ENCODE data around the gene TBC1D22A. TPM values are rescaled to one million over a fixed set of nuclear protein-coding genes. Genes with fewer than 3 reads are reported as not detected.

TBC1D22A gene
- total RNA-seq, 1 donor from 2014 or later, result 41.0 TPM

DNA sequence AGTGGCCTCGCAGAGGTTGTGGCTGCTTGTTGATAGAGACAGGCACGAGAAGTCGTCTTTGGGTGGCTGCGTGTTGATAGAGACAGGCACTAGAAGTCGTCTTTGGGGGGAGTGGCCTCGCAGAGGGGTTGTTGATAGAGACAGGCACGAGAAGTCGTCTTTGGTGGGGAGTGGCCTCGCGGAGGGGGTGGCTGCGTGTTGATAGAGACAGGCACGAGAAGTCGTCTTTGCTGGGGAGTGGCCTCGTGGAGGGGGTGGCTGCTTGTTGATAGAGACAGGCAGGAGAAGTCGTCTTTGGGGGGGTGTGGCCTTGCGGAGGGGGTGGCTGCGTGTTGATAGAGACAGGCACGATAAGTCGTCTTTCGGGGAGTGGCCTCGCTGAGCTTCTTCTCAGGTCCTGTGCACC, 328.8 kb downstream of the TBC1D22A start:
- Mint-ChIP-seq H3K27me3 (no peaks in the 10 kb centered on the region), H3K36me3 (ENCODE audit: low read depth) (peaks cover 5% of the 10 kb centered on the region), H3K27ac (no peak overlapping the region), H3K4me1 (peaks cover 16% of the 10 kb centered on the region), H3K9me3 (no peaks in the 10 kb centered on the region), H3K4me3 (peak overlapping the region; percentile 38)
- intact Hi-C loops (cut with micrococcal nuclease), result no loop called here
- DNase-seq, result no peak

DNA sequence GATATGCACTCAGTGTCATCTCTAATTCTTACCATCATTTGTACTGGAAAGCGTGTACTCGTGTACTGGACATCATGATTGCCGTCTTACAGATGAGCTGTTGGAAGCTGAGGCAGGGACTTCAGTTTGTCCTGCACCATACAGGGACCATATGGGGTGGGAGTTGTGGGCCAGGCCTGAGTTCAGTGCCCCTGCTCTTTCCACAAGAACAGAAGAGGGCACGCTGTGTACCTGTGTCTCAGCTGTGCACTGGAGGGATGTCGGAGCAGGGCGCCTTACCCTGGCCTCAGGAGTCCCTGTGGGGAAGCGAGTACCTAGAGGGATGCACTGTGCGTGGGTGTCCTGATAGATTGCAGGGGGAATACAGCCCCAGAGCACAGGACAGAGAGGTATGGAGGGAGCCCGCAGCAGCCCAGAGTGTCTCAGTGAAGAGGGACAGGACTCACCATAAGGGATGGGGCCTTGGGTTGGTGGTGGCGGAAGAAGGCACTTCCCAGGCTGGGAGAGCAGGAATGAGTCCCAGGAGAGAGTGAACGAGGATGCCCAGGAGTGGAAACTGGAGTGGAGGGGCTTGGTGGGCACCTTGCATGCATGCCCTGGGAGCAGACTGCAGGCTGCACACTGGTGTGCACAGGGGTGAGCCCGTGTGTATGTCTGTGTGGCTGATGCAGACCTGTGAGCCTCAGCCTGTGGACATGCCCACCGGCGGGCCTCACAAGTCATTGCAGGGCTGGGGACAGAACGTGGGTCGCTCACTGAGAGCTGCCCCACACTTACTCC, 329.7 kb downstream of the TBC1D22A start:
- Mint-ChIP-seq H3K36me3 (ENCODE audit: low read depth) (peaks cover 5% of the 10 kb centered on the region), H3K4me1 (peaks cover 16% of the 10 kb centered on the region), H3K4me3 (no peak overlapping the region), H3K27ac (no peak overlapping the region), H3K27me3 (no peaks in the 10 kb centered on the region), H3K9me3 (no peaks in the 10 kb centered on the region)
- no peak for DNase-seq
- intact Hi-C loops (cut with micrococcal nuclease), result no loop called here

DNA sequence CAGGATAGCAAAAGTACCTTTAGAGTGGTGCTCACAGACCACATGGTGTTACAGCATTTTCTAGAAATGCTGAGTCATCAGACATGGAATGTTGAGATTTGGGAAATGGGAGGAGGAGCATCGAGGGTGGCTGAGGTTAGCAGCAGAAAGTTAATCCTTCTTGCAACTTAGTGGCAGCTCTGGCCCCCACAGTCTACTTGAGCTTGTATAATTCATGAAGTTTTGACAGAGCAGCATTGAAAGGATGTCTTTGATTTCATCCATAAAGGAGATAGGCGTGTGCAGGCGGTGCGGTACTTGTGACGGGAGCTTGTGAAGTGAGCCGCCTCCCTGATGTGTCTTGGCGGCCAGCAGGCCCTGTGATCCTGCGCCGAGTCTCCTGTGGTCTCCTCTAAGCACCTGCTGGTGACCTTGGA, 330.5 kb downstream of the TBC1D22A start:
- no peaks in the 10 kb centered on the region for H3K27me3 Mint-ChIP-seq
- no peak overlapping the region for H3K4me3 Mint-ChIP-seq
- H3K36me3 Mint-ChIP-seq (ENCODE audit: low read depth), result peaks cover 5% of the 10 kb centered on the region
- no peak for DNase-seq
- intact Hi-C loops (cut with micrococcal nuclease), result no loop called here
- H3K27ac Mint-ChIP-seq, result no peak overlapping the region
- no peaks in the 10 kb centered on the region for H3K9me3 Mint-ChIP-seq
- H3K4me1 Mint-ChIP-seq, result peaks cover 16% of the 10 kb centered on the region

DNA sequence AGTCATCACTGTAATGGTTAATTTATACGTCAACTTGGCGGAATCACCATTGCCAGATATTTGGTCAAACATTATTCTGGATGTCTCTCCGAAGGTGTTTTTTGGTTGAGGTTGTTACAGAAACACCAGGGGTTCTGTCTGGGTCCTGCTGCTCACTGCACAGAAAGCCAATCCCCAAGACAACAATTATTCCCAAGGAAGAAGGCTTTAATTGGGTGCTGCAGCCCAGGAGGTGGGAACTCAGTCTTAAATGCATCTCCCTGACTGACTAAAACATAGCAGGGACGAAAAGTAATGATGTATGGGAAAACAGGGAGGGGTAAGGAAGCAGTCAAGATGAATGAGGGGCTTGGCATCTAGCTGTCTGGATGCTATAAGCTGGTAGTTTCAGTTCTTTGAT, 331.3 kb downstream of the TBC1D22A start:
- DNase-seq, result no peak
- no peaks in the 10 kb centered on the region for H3K27me3 Mint-ChIP-seq
- H3K27ac Mint-ChIP-seq, result no peak overlapping the region
- H3K4me1 Mint-ChIP-seq, result peaks cover 16% of the 10 kb centered on the region
- peaks cover 5% of the 10 kb centered on the region for H3K36me3 Mint-ChIP-seq (ENCODE audit: low read depth)
- intact Hi-C loops (cut with micrococcal nuclease), result no loop called here
- H3K4me3 Mint-ChIP-seq, result no peak overlapping the region
- no peaks in the 10 kb centered on the region for H3K9me3 Mint-ChIP-seq

DNA sequence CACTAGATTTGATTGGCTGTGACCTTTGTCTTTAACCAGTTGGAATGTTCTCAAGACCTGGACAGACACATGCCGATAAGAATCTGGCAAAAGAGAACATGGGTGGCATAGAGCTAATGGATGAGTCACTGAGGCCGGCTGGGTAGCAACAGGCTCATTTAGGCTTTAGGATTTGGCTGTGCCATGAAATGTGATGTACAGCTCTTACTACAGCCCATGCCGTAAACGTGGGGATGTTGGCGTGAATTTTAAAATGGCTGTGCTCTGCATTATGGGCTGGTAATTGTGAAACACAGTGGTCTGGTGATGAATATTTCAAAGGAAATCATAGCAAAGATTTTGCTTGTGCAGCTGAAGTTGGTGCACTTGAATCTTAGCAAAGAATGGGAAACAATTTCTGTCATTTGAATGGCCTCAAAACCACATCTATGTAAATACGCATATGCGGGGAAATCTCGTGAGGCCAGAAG, 332.4 kb downstream of the TBC1D22A start:
- Mint-ChIP-seq H3K4me1 (peaks cover 16% of the 10 kb centered on the region), H3K4me3 (no peak overlapping the region), H3K27me3 (no peaks in the 10 kb centered on the region), H3K36me3 (ENCODE audit: low read depth) (peaks cover 6% of the 10 kb centered on the region), H3K9me3 (no peaks in the 10 kb centered on the region), H3K27ac (no peak overlapping the region)
- no peak for DNase-seq
- intact Hi-C loops (cut with micrococcal nuclease), result no loop called here

DNA sequence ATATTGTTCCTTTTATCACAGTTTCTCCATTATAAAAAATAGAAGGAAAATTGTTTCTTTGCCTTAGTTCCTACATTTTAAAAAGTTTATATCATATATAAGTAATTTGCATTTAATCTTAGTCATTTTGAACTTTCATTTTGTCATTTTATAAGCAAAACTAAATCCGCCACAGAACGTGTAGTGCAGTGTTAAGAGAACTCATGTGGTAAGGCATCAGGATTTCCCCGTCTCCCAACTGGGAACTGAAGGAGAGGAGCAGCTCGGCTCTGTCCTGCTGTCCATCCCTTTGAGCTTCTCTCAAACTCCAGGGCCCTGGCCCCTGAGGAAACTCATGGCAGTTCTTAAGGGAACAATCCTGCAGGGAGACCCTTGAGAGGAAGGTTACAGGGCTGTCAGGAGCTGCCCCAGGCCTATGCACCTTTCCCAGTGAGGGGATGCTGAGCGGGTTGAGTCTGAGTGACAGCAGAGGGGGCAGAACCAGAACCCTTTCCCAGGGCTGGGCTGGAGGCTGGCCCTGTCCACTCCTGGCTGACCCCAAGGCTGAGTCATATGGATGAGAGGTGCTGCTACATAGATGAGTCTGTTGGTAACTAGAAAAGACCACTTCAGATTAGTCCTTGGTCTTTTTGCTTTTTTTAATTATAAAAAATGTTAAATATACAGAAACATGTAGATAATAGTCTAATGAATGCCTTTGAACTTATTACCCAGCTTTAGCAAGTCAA, 333.1 kb downstream of the TBC1D22A start:
- H3K27me3 Mint-ChIP-seq, result no peaks in the 10 kb centered on the region
- H3K27ac Mint-ChIP-seq, result no peak overlapping the region
- H3K36me3 Mint-ChIP-seq (ENCODE audit: low read depth), result peaks cover 6% of the 10 kb centered on the region
- H3K9me3 Mint-ChIP-seq, result no peaks in the 10 kb centered on the region
- intact Hi-C loops (cut with micrococcal nuclease), result no loop called here
- peaks cover 14% of the 10 kb centered on the region for H3K4me1 Mint-ChIP-seq
- no peak for DNase-seq
- H3K4me3 Mint-ChIP-seq, result no peak overlapping the region

DNA sequence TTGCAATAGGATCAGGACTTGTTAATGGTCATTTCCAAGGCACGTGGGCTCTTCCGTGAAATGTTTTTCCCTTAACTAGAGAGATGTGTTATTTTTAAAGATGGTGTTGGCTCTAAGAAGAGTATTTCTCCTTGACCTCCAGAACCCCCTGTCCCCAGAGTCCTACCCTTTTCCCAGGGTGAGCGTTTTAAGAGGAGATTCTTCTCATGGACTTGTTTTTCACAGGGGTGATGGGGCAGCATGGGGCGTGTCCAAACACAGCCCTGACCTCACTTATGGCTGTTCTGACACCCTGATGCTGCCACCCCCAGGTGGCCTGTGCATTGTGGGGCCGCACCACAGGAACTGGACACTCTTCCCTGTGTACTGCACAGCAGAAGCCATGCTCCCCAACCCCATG, 335.7 kb downstream of the TBC1D22A start:
- peaks cover 4% of the 10 kb centered on the region for H3K36me3 Mint-ChIP-seq (ENCODE audit: low read depth)
- no peak overlapping the region for H3K4me3 Mint-ChIP-seq
- H3K9me3 Mint-ChIP-seq, result no peaks in the 10 kb centered on the region
- peaks cover 7% of the 10 kb centered on the region for H3K4me1 Mint-ChIP-seq
- no peak overlapping the region for H3K27ac Mint-ChIP-seq
- intact Hi-C loops (cut with micrococcal nuclease), result no loop called here
- DNase-seq, result no peak
- no peaks in the 10 kb centered on the region for H3K27me3 Mint-ChIP-seq

DNA sequence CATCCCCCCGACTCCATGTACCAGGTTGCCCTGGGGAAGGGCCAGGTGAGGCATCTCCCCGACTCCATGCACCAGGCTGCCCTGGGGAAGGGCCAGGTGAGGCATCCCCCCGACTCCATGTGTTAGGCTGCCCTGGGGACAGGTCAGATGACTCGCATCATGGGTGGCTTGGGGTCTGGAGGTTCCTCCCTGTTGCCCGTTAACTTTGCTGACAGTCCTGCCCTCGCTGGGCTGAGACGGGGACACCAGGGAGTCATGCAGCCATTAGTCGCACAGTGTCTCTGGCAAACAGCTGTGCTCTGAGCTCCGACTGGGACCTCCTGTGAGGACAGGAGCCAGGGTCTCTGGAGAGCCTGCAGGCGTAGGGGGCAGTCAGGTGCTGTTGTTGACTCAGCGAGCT, 336.1 kb downstream of the TBC1D22A start:
- Mint-ChIP-seq H3K4me3 (no peak overlapping the region), H3K36me3 (ENCODE audit: low read depth) (peaks cover 4% of the 10 kb centered on the region), H3K27me3 (no peaks in the 10 kb centered on the region), H3K4me1 (peaks cover 7% of the 10 kb centered on the region), H3K27ac (no peak overlapping the region), H3K9me3 (no peaks in the 10 kb centered on the region)
- intact Hi-C loops (cut with micrococcal nuclease), result no loop called here
- no peak for DNase-seq

DNA sequence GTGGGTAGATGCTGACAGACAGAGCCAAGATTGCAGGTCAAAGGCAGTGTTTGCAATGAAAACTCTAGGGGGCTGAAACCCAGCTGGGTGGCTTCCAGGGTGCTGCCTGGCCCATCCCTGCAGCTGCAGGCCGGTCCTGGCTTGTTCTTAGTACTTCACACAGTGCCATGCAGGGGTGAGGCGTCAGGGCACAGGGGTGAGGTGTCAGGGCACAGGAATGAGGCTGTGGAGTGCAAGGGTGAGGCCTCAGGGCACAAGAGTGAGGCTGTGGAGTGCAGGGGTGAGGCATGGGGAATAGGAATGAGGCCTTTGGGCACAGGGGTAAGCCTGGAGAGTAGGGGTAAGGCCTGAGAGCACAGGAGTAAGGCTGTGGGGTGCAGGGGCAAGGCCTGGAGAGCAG, 337.6 kb downstream of the TBC1D22A start:
- DNase-seq, result no peak
- peaks cover 4% of the 10 kb centered on the region for H3K4me1 Mint-ChIP-seq
- H3K27me3 Mint-ChIP-seq, result no peaks in the 10 kb centered on the region
- H3K4me3 Mint-ChIP-seq, result no peak overlapping the region
- H3K9me3 Mint-ChIP-seq, result no peaks in the 10 kb centered on the region
- peaks cover 1% of the 10 kb centered on the region for H3K36me3 Mint-ChIP-seq (ENCODE audit: low read depth)
- intact Hi-C loops (cut with micrococcal nuclease), result no loop called here
- H3K27ac Mint-ChIP-seq, result no peak overlapping the region

DNA sequence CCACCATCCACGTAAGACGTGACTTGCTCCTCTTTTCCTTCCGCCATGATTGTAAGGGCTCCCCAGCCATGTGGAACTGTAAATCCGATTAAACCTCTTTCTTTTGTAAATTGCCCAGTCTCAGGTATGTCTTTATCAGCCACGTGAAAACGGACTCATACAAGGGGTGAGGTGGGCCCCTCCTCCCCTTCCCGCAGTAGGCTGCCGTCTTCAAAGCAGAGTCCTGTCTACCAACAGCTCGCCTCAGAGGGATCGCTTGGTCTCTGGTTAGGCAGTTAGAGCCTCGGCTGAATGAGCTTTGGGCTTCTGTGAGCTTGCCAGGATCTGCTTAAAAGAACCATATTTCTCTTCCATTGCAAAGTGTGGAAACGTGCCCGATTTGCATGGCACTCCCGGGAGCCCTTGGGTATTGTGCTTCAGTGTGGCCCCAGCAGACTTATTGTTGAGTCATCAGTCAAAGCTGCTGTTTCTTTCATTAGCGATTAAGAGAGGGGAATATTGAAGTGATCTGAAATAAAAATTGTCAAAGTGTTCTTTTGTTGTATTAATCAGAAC, 338.3 kb downstream of the TBC1D22A start:
- intact Hi-C loops (cut with micrococcal nuclease), result no loop called here
- Mint-ChIP-seq H3K27me3 (no peaks in the 10 kb centered on the region), H3K4me3 (no peak overlapping the region), H3K36me3 (ENCODE audit: low read depth) (peaks cover 1% of the 10 kb centered on the region), H3K9me3 (no peaks in the 10 kb centered on the region), H3K27ac (no peak overlapping the region), H3K4me1 (peaks cover 3% of the 10 kb centered on the region)
- no peak for DNase-seq

DNA sequence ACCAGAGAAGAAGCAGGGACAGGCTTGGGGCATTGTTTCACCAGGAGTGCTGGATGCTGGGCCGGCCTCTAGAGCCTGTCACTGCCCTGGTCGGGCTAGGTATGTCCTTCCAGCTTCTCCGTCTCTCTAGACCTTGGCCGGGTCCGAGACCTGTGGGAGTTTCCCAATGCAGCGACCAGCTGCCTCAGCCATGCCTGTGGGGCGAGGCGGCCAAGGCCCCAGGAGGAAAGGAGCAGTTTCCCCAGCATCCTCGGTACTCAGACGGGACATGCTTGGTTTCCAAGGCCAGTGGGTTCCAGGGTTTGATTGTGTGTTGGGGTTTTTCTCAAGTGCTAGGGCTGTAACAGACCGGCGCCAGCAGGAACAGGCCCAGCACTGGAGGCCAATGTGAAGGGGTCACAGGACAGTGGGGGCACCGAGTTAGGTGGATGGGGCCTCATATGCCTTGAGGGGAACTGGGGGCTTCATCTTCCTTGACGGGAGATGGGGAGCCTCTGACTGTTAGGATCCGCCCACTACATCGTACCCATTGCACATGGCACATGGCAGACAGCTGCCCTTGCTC, 339.0 kb downstream of the TBC1D22A start:
- Mint-ChIP-seq H3K27me3 (no peaks in the 10 kb centered on the region), H3K36me3 (ENCODE audit: low read depth) (peaks cover 1% of the 10 kb centered on the region), H3K4me1 (peaks cover 2% of the 10 kb centered on the region), H3K9me3 (no peaks in the 10 kb centered on the region), H3K27ac (no peak overlapping the region), H3K4me3 (no peak overlapping the region)
- no peak for DNase-seq
- intact Hi-C loops (cut with micrococcal nuclease), result no loop called here

DNA sequence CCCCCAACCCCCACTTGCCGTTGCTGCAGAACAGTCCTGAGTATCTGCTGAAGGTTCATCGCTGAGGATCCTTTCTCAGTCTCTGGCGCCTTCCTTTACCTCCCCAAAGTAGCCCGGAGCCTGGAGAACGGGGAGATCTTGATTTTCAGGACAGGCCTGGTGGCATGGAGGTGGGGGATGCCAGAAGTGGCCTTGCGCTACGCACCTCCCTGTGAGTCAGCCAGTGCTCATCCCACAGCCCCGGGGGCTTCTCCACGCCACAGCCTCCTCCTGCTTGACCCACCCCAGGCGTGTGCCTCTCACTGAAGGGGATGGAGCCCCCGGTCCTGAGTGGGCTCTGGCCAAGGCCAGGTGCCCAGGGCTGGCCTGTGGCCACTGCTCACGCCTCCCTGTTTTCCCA, 339.6 kb downstream of the TBC1D22A start:
- Mint-ChIP-seq H3K4me1 (peaks cover 2% of the 10 kb centered on the region), H3K4me3 (no peak overlapping the region), H3K9me3 (no peaks in the 10 kb centered on the region), H3K27ac (no peak overlapping the region), H3K27me3 (no peaks in the 10 kb centered on the region), H3K36me3 (ENCODE audit: low read depth) (peaks cover 1% of the 10 kb centered on the region)
- no peak for DNase-seq
- intact Hi-C loops (cut with micrococcal nuclease), result no loop called here

DNA sequence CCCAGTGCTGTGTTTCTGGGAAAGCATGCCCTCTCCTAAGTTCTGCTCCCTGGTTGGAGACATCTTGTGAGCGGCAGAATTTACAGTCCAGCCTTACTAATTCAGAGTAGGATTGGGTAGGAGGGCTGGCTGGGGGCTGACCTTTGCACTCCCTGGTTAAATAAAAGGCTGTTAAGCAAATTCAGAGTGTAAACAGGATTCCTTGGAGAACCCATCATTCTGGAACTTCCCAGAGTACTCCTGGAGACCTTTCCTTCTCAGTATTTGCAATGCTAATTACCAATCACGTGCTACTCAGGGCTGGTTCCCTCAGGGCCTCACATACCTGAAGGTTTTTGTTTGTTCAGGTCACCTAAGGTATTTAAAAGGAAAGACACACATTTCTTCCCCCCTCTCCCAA, 340.2 kb downstream of the TBC1D22A start:
- Mint-ChIP-seq H3K9me3 (no peaks in the 10 kb centered on the region), H3K27ac (no peak overlapping the region), H3K36me3 (ENCODE audit: low read depth) (peaks cover 1% of the 10 kb centered on the region), H3K27me3 (no peaks in the 10 kb centered on the region), H3K4me3 (no peak overlapping the region), H3K4me1 (peaks cover 7% of the 10 kb centered on the region)
- intact Hi-C loops (cut with micrococcal nuclease), result no loop called here
- DNase-seq, result no peak

DNA sequence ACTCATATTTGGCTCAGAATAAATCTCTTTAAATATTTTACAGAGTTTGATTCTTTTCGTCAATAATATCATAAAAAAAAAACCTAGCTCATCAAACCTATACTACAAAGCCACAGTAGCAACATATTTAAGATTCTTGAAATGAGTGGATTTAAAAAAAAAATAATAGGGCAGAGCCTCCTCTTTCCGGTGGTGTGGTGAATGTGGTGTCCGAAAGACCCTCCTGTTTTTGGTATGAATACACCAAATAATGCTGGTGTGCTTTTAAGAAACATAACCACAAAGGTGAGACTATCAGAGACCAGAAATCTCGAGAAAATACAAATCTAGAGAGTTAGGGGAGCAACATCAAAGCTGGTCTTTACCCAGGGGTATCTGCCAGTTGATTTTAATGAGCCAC, 342.6 kb downstream of the TBC1D22A start:
- no peak overlapping the region for H3K27ac Mint-ChIP-seq
- H3K9me3 Mint-ChIP-seq, result no peaks in the 10 kb centered on the region
- intact Hi-C loops (cut with micrococcal nuclease), result no loop called here
- H3K27me3 Mint-ChIP-seq, result no peaks in the 10 kb centered on the region
- H3K4me3 Mint-ChIP-seq, result no peak overlapping the region
- H3K4me1 Mint-ChIP-seq, result peaks cover 7% of the 10 kb centered on the region
- no peaks in the 10 kb centered on the region for H3K36me3 Mint-ChIP-seq (ENCODE audit: low read depth)
- DNase-seq, result no peak

Measured in activated CD4-positive, alpha-beta T cell treated with anti-CD3 and anti-CD28 coated beads, Interleukin-2, amount 10 ng/mL, durations not matched to agents 24 days and 14 days (primary cell).